Erythroblast (primary cell): ENCODE measurements around the gene SNAI1.

ENCODE experiments used
- GATA1 ChIP-seq: IDR thresholded peaks from 2 replicates; pipeline ENCODE4 v1.6.1; 2011; ENCODE audit warnings: low read depth, mild to moderate bottlenecking, control low read depth, low read length, moderate library complexity
- POLR2A ChIP-seq: IDR thresholded peaks from 2 replicates; pipeline ENCODE4 v1.6.1; 2011; ENCODE audit warnings: mild to moderate bottlenecking, low read length

- TF ChIP-seq POLR2A (no peak), GATA1 (no peak)
Measured at GRCh38 chr20:50026746-50027575, 44.2 kb downstream of the SNAI1 start.
